ENCODE results near the gene LBP.

DNA sequence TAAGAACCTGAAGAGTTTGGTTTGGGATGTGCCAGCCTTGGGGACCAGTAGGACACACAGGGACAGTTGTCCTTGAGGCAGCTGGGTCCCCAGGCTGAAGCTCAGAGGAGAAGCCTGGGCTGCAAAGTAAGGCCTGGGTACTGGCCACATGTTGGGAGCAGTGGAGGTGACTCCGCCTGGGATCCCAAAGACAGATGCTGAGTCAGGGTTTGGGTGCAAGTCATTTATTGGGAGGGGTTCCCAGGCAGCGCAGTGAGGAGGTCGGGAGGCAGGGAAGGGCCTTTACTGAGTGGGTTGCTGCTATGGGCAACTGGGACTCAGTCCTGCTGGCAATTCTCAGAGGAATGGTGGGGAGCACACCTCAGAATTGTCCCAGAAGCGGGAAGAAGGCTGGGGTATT lies 29.9 kb upstream of the LBP start:
- TF ChIP-seq, protein P1, sequence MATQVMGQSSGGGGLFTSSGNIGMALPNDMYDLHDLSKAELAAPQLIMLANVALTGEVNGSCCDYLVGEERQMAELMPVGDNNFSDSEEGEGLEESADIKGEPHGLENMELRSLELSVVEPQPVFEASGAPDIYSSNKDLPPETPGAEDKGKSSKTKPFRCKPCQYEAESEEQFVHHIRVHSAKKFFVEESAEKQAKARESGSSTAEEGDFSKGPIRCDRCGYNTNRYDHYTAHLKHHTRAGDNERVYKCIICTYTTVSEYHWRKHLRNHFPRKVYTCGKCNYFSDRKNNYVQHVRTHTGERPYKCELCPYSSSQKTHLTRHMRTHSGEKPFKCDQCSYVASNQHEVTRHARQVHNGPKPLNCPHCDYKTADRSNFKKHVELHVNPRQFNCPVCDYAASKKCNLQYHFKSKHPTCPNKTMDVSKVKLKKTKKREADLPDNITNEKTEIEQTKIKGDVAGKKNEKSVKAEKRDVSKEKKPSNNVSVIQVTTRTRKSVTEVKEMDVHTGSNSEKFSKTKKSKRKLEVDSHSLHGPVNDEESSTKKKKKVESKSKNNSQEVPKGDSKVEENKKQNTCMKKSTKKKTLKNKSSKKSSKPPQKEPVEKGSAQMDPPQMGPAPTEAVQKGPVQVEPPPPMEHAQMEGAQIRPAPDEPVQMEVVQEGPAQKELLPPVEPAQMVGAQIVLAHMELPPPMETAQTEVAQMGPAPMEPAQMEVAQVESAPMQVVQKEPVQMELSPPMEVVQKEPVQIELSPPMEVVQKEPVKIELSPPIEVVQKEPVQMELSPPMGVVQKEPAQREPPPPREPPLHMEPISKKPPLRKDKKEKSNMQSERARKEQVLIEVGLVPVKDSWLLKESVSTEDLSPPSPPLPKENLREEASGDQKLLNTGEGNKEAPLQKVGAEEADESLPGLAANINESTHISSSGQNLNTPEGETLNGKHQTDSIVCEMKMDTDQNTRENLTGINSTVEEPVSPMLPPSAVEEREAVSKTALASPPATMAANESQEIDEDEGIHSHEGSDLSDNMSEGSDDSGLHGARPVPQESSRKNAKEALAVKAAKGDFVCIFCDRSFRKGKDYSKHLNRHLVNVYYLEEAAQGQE (IDR thresholded peaks at IDR 0.05; ENCODE audit: insufficient read depth in 1 of 2, low read depth in 2 of 2, low read length in 1 of 2), result no peak
- TF ChIP-seq CTCF (IDR thresholded peaks at IDR 0.05) (no peak), POLR2AphosphoS5 (IDR thresholded peaks at IDR 0.05; ENCODE audit: low read depth, low read length) (no peak), TCF7L2 (IDR thresholded peaks at IDR 0.05; ENCODE audit: low read depth, low read length) (no peak), SIN3A (IDR thresholded peaks at IDR 0.05; ENCODE audit: borderline replicate concordance, insufficient read depth, low read depth, low read length) (no peak)
